ENCODE results near the gene NOC4L.
"Not testable (repeated sequence)": the region's sequence is repeated elsewhere in the genome, so short reads cannot be mapped to it uniquely, and the experiment has no call there.

The NOC4L gene

DNA sequence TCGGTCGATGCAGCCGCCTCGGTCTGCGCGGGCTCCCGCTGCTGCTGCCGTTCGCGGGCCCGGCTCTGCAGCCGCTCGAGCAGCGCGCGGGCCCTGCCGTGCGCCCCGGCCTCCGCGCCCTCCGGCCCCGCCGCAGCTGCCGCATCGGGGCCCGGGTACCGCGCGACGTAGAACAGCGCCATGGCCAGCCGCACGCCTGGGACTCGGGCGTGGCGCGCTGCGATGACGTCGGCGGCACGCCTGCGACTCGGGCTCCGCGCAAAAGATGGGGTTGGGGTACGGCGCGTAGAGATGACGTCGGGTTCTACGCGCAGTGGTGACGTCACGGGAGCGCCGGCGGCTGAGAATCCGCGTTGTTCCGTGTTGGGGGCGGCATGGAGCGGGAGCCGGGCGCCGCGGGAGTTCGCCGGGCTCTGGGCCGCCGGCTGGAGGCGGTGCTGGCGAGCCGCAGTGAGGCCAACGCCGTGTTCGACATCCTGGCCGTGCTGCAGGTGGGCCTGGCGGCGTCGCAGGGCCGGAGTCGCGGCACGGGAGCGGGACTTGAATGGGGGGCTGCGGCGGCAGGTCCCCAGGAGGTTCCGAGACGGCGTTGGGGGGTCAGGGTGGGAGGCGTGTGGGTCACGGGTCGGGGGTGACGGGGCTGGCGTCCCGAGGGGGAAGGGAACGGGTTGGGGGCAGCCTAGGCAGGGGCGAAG, at the start of gene NOC4L, which contains the start of gene DDX51:
TSS of gene NOC4L (plus strand) at position 343 of the 695 bp plus-strand sequence. CDS start at position 375, 32 bp downstream.
TSS of gene DDX51 (minus strand) at position 205 of the 695 bp plus-strand sequence. CDS start at position 182, 23 bp downstream.
- peak within 1 kb of the TSS; percentile 70 for H3K9ac ChIP-seq (ENCODE audit: low read depth, low read length)
- H3K36me3 ChIP-seq (ENCODE audit: control insufficient read depth, insufficient read depth, low read length): peaks cover 36% of the 10 kb centered on the region

DNA sequence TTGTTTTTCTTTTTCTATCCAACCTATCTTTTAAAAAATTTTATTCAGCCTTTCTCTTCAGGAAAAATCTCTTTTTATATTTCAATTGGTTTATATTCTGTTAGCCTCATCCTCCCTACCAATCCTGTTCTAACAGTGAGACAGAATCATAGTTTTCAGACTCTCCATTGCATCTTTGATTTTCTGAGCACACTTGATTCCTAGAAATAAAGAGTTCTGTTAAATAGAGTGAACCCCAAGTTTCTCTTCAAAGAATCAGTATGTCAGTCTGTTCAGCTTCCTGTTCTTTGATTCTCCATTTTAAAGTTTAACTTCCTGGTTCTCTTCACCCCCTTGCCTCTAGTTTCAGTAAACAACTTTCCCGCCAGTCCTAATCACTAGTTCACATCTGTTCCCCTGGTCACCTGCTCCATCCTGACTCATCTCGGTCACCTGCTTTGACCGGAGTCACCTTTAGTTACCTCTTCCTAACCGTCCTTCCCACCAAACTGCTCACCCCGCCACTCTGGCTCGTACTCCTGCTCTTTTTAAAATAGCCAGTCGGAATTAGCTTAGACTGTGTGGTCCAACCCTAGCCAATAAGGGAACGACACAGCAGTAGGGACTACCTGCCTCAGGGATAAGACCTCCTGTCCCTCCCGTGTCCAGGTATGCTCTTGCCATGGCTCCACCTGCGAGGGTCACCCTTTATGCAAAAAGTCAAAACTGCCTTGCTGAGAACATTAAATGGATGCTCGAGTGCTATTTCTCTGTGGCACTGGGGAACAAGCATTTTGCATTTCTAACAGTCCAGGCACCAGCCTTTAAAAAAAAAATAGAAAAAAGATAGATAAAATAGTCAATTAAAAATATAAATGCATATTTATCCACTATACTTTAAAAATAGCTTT, 48.5 kb upstream of the NOC4L start:
- Histone ChIP-seq H3K4me1 (ENCODE audit: control insufficient read depth, insufficient read depth, low read length) (no peaks in the 10 kb centered on the region), H3K27me3 (ENCODE audit: control insufficient read depth, insufficient read depth, low read length) (no peaks in the 10 kb centered on the region), H3K9me3 (ENCODE audit: control insufficient read depth, insufficient read depth, low read length) (no peaks in the 10 kb centered on the region), H3K36me3 (ENCODE audit: control insufficient read depth, insufficient read depth, low read length) (peaks cover 22% of the 10 kb centered on the region), H3K9ac (ENCODE audit: low read depth, low read length) (no peak overlapping the region), H3K4me3 (ENCODE audit: low read depth, low read length) (no peak overlapping the region)

More for the DNA sequence above, at the start of gene NOC4L, which contains the start of gene DDX51:
- no peaks in the 10 kb centered on the region for H3K9me3 ChIP-seq (ENCODE audit: control insufficient read depth, insufficient read depth, low read length)
- H3K27me3 ChIP-seq (ENCODE audit: control insufficient read depth, insufficient read depth, low read length): no peaks in the 10 kb centered on the region
- peak within 1 kb of the TSS; percentile 71 for H3K4me3 ChIP-seq (ENCODE audit: low read depth, low read length)
- H3K4me1 ChIP-seq (ENCODE audit: control insufficient read depth, insufficient read depth, low read length): no peaks in the 10 kb centered on the region

DNA sequence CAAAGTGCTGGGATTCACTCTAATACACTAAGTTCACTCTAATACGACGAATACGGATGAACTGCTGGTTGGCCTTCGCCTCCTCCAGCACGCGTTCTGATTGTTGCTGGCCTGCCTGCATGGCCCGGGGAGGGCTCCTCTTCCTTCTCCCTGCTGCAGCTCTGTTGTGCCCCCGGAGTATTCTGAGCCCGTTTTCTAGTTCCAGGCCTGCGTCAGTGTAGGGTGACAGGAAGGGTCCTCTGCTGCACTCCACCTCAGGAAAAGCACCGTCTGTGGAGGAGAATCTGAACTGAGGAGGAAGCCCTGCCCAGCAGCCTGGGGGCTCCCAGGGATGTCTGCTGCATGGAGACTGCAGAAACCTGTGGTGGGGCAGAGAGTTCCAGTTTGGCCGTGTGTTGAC, 44.5 kb upstream of the NOC4L start:
- H3K27me3 ChIP-seq (ENCODE audit: control insufficient read depth, insufficient read depth, low read length): no peaks in the 10 kb centered on the region
- H3K9me3 ChIP-seq (ENCODE audit: control insufficient read depth, insufficient read depth, low read length): no peaks in the 10 kb centered on the region
- peaks cover 2% of the 10 kb centered on the region for H3K4me1 ChIP-seq (ENCODE audit: control insufficient read depth, insufficient read depth, low read length)
- H3K9ac ChIP-seq (ENCODE audit: low read depth, low read length): no peak overlapping the region
- peaks cover 9% of the 10 kb centered on the region for H3K36me3 ChIP-seq (ENCODE audit: control insufficient read depth, insufficient read depth, low read length)
- H3K4me3 ChIP-seq (ENCODE audit: low read depth, low read length): no peak overlapping the region

DNA sequence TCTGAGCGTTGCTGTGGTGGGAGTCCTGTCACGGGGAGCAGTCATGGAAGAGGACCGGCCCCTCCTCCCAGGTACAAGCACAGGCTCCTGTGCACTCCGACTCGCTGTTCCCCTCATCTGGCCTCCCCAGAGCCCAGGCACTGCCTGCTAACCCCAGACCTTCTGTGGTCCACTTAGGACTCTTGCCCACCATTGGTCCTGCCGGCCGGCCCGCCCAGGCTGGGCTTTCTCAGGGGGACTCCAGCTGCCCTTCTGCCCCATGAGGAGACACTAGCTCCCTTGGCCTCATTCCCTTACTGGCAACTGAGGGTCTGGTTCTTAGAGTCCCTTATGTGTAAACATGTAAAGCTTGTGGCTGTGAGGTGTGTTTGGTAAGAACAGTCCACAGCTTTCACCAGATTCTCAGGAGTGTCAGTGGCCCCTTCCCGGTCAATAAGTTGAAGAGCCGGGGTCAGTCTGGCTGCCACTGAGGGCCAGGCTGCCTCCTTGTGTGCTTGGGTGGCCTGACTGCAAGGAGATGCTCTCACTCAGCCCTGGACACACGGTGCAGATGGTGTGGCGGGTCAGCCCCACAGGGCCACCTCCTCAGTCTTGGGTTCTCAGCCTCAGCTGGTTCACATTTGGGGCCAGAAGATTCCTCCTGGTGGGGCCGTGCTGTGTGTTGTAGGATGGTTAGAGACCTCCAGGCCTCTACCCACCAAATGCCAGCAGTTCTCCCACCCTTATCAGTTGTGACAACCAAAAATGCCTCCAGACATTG, 43.8 kb upstream of the NOC4L start:
- no peaks in the 10 kb centered on the region for H3K27me3 ChIP-seq (ENCODE audit: control insufficient read depth, insufficient read depth, low read length)
- H3K9ac ChIP-seq (ENCODE audit: low read depth, low read length): no peak overlapping the region
- no peak overlapping the region for H3K4me3 ChIP-seq (ENCODE audit: low read depth, low read length)
- H3K9me3 ChIP-seq (ENCODE audit: control insufficient read depth, insufficient read depth, low read length): no peaks in the 10 kb centered on the region
- peaks cover 2% of the 10 kb centered on the region for H3K4me1 ChIP-seq (ENCODE audit: control insufficient read depth, insufficient read depth, low read length)
- peaks cover 15% of the 10 kb centered on the region for H3K36me3 ChIP-seq (ENCODE audit: control insufficient read depth, insufficient read depth, low read length)

DNA sequence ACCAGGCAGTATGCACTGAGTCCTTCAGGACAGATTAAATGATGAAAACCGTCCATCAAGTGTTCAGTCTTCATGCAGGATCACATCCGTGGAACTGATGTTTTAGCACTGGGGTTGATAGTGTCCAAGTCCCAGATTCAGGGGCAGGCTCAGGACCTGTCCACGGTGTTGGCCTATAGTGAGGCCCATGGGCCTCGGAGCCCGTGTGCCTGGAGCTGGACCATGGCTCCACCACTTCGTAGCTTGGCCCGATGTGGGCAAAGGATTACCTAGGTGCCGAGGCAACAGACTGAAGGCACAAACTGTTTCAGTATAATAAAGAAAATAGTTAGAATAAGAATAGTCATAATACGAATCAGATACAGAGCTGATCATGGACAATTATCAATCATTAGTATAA, 42.0 kb upstream of the NOC4L start:
- Histone ChIP-seq H3K9ac (ENCODE audit: low read depth, low read length) (no peak overlapping the region), H3K27me3 (ENCODE audit: control insufficient read depth, insufficient read depth, low read length) (no peaks in the 10 kb centered on the region), H3K36me3 (ENCODE audit: control insufficient read depth, insufficient read depth, low read length) (peaks cover 12% of the 10 kb centered on the region), H3K9me3 (ENCODE audit: control insufficient read depth, insufficient read depth, low read length) (no peaks in the 10 kb centered on the region), H3K4me1 (ENCODE audit: control insufficient read depth, insufficient read depth, low read length) (peaks cover 2% of the 10 kb centered on the region), H3K4me3 (ENCODE audit: low read depth, low read length) (no peak overlapping the region)

DNA sequence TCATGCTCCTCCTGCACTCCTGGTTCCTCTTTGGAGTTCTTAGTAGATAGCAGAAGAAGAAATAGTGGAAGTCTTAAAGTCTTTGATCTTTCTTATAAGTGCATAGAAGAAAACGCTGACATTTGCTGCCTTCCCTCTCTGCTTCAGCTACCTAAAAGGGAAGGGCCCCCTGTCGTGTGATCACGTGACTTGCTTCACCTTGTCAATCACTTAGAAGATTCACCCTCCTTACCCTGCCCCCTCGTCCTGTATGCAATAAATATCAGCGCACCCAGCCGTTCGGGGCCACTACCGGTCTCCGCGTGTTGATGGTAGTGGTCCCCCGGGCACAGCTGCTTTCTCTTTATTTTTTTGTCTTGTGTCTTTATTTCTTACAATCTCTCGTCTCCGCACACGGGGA, 41.2 kb upstream of the NOC4L start:
- Histone ChIP-seq H3K4me3 (ENCODE audit: low read depth, low read length) (peak overlapping the region; percentile 52), H3K36me3 (ENCODE audit: control insufficient read depth, insufficient read depth, low read length) (peaks cover 12% of the 10 kb centered on the region)
- not testable (repeated sequence) for H3K4me1 ChIP-seq (ENCODE audit: control insufficient read depth, insufficient read depth, low read length); H3K9me3 ChIP-seq (ENCODE audit: control insufficient read depth, insufficient read depth, low read length); H3K27me3 ChIP-seq (ENCODE audit: control insufficient read depth, insufficient read depth, low read length); H3K9ac ChIP-seq (ENCODE audit: low read depth, low read length)

DNA sequence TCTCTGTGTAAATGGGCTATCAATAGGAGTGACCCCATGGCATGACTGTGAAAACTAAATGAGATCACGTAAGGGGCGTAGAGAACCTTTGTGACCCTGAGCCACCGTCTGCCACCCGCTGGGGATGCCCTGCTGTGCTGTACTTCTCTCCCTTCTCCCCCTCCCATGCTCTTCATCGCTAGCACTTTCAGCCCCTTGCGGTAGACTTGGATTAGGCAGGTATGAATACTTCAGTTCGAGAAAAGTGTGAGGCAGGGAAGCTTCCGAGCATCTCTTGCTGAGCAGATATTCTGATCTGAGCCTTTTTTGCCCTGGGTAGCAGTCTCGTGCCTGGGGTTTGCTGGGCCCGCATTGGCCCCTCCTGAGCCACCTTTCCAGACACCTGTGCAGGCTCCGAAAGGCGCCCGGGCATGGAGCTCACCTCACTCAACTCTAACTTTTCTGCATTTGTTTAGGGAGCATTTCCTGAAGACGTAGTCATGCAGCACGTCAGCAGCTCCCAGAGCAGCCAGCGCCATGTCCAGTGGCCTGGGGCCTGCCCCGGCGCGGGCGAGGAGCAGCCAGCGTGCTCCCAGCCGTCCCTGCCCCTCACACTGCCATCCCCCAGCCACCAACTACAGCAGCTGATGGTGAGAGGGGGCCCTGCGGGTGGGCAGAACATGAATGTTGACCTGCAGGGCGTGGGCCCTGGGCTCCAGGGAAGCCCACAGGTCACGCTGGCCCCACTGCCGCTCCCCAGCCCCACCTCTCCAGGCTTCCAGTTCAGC, 40.5 kb upstream of the NOC4L start:
- H3K9ac ChIP-seq (ENCODE audit: low read depth, low read length): no peak overlapping the region
- H3K4me3 ChIP-seq (ENCODE audit: low read depth, low read length): peak overlapping the region; percentile 52
- H3K36me3 ChIP-seq (ENCODE audit: control insufficient read depth, insufficient read depth, low read length): peaks cover 12% of the 10 kb centered on the region
- H3K9me3 ChIP-seq (ENCODE audit: control insufficient read depth, insufficient read depth, low read length): no peaks in the 10 kb centered on the region
- no peaks in the 10 kb centered on the region for H3K27me3 ChIP-seq (ENCODE audit: control insufficient read depth, insufficient read depth, low read length)
- H3K4me1 ChIP-seq (ENCODE audit: control insufficient read depth, insufficient read depth, low read length): peaks cover 2% of the 10 kb centered on the region

DNA sequence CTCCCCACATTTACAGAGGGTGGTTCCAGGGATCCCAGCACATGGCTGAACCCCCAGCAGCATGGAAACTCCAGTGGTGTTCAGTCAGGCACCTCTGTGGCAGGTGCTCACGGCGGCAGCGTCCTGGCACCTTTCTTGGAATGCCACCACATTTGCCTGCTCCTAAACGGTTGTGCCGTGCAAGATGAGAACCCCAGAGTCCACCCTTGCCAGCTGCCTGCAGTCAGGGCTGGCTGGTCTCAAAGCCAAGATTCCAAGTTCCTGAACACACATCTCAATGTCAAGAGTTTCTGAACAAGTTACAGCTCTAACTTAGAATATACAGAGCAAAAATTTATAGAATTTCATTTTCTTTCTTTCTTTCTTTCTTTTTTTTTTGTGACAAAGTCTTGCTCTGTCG, 38.8 kb upstream of the NOC4L start:
- Histone ChIP-seq H3K9ac (ENCODE audit: low read depth, low read length) (no peak overlapping the region), H3K27me3 (ENCODE audit: control insufficient read depth, insufficient read depth, low read length) (no peaks in the 10 kb centered on the region), H3K9me3 (ENCODE audit: control insufficient read depth, insufficient read depth, low read length) (no peaks in the 10 kb centered on the region), H3K36me3 (ENCODE audit: control insufficient read depth, insufficient read depth, low read length) (peaks cover 11% of the 10 kb centered on the region), H3K4me3 (ENCODE audit: low read depth, low read length) (no peak overlapping the region), H3K4me1 (ENCODE audit: control insufficient read depth, insufficient read depth, low read length) (peaks cover 2% of the 10 kb centered on the region)

DNA sequence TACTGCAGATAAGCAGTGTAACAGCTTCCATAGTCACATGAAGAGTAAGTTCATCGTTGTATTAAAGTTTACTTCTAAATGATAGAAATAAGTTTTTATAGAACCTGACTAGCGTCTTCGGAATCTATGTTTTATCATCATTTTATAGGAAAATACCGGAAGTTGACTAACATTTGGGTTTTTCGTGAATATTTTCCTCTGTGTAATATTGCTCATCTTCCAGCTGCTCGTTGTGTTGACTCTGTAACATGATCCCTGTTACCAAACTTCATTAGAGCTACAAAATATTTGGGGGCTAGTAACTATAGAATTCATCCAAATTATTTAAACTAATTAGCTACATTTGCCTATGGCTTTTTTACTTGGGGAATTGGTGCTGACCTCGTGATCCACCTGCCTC, 37.3 kb upstream of the NOC4L start:
- Histone ChIP-seq H3K4me1 (ENCODE audit: control insufficient read depth, insufficient read depth, low read length) (peaks cover 2% of the 10 kb centered on the region), H3K9ac (ENCODE audit: low read depth, low read length) (no peak overlapping the region), H3K9me3 (ENCODE audit: control insufficient read depth, insufficient read depth, low read length) (no peaks in the 10 kb centered on the region), H3K4me3 (ENCODE audit: low read depth, low read length) (no peak overlapping the region), H3K36me3 (ENCODE audit: control insufficient read depth, insufficient read depth, low read length) (peaks cover 14% of the 10 kb centered on the region), H3K27me3 (ENCODE audit: control insufficient read depth, insufficient read depth, low read length) (no peaks in the 10 kb centered on the region)

DNA sequence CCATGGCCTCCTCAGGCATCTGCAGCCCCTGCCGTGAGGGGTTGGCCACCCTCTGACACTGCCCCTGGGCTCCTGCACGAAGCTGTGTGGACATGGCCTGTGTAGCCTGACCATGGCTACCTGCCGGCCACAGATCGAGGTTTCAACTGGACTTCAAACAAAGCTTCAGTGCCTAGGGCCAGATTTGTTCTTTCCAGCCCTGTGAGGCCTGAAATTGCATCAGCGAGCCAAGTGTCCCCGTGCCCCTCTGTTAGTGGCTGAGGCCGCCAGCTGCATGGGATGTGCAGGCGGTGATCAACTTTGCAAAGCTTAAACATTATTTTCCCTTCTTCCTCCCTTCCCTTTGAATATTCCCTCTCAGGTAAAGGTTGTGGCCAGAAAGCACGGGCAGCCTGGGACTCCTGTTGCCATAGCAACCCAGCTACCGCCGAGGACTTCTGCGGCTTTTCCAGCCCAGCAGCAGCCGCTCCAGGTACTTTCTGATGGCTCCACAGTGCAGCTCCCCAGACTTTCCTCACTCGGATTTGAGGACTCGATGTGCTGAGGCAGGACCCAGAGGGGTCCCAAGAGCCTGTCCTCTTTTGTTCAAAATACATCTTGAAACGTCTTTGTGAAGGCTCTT, 35.9 kb upstream of the NOC4L start:
- Histone ChIP-seq H3K4me1 (ENCODE audit: control insufficient read depth, insufficient read depth, low read length) (peaks cover 2% of the 10 kb centered on the region), H3K9me3 (ENCODE audit: control insufficient read depth, insufficient read depth, low read length) (no peaks in the 10 kb centered on the region), H3K9ac (ENCODE audit: low read depth, low read length) (no peak overlapping the region), H3K4me3 (ENCODE audit: low read depth, low read length) (no peak overlapping the region), H3K36me3 (ENCODE audit: control insufficient read depth, insufficient read depth, low read length) (peaks cover 16% of the 10 kb centered on the region), H3K27me3 (ENCODE audit: control insufficient read depth, insufficient read depth, low read length) (no peaks in the 10 kb centered on the region)

Measured in iPS-15b (cell line).